PFSK-1 (cell line): ENCODE data around the gene URGCP.

Experiments used
- FOXP2 ChIP-seq: optimal IDR thresholded peaks from 2 replicates; pipeline ENCODE3; 2011; ENCODE audit warnings: borderline replicate concordance, control low read depth, inconsistent platforms; ENCODE audit not compliant: insufficient read depth; ENCODE audit errors: extremely low read length, extremely low read depth
- POLR2AphosphoS5 ChIP-seq: IDR thresholded peaks from 2 replicates; pipeline ENCODE4 v1.6.1; 2012; ENCODE audit warnings: low read depth, mild to moderate bottlenecking, control low read depth, low read length, moderate library complexity
- SIN3A ChIP-seq: IDR thresholded peaks from 2 replicates; pipeline ENCODE4 v1.6.1; 2012; ENCODE audit warnings: mild to moderate bottlenecking, low read length, moderate library complexity, borderline replicate concordance; ENCODE audit not compliant: insufficient read depth
- TAF1 ChIP-seq: IDR thresholded peaks from 2 replicates; pipeline ENCODE4 v1.6.1; 2012; ENCODE audit warnings: low read length, control low read depth, borderline replicate concordance; ENCODE audit not compliant: insufficient read depth
- TF ChIP-seq, protein P1 (sequence below), 2 experiments: IDR thresholded peaks; 2 replicates each; pipeline versions ENCODE4 v1.6.1 to v1.8.0; 2011 to 2012; ENCODE audit warnings: low read depth in 2 of 2, low read length in 2 of 2, control low read depth in 1 of 2, inconsistent platforms in 1 of 2, mild to moderate bottlenecking in 1 of 2, moderate library complexity in 1 of 2; ENCODE audit not compliant: insufficient read depth in 1 of 2

DNA sequence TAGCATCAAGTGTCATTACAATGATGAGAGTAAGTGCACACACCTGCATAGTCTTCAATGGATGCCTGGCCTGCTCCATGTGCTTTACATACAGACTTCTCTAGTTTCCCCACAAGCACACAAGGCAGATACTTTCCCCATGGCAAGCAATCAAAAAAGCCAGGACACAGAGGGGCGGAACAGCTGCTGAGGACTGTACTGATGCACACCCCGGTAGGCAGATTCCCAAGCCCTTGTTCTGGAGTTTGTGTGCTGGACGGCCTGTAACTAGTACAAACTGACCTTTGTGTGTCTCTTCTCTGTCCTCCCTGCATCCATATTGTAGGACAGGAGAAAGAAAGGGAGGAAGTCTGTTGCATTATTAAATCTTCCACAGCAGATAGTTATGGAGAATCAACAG, 45.6 kb upstream of the URGCP start:
- no peak for TF ChIP-seq POLR2AphosphoS5
- TF ChIP-seq, protein P1, sequence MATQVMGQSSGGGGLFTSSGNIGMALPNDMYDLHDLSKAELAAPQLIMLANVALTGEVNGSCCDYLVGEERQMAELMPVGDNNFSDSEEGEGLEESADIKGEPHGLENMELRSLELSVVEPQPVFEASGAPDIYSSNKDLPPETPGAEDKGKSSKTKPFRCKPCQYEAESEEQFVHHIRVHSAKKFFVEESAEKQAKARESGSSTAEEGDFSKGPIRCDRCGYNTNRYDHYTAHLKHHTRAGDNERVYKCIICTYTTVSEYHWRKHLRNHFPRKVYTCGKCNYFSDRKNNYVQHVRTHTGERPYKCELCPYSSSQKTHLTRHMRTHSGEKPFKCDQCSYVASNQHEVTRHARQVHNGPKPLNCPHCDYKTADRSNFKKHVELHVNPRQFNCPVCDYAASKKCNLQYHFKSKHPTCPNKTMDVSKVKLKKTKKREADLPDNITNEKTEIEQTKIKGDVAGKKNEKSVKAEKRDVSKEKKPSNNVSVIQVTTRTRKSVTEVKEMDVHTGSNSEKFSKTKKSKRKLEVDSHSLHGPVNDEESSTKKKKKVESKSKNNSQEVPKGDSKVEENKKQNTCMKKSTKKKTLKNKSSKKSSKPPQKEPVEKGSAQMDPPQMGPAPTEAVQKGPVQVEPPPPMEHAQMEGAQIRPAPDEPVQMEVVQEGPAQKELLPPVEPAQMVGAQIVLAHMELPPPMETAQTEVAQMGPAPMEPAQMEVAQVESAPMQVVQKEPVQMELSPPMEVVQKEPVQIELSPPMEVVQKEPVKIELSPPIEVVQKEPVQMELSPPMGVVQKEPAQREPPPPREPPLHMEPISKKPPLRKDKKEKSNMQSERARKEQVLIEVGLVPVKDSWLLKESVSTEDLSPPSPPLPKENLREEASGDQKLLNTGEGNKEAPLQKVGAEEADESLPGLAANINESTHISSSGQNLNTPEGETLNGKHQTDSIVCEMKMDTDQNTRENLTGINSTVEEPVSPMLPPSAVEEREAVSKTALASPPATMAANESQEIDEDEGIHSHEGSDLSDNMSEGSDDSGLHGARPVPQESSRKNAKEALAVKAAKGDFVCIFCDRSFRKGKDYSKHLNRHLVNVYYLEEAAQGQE (IDR thresholded peaks at IDR 0.05; ENCODE audit: insufficient read depth in 1 of 2, low read depth in 2 of 2, low read length in 2 of 2): no peak
- TF ChIP-seq SIN3A: no peak
- no peak for TF ChIP-seq TAF1
- TF ChIP-seq FOXP2: no peak
